GM23338 (cell line): ENCODE data around the gene QRICH2. TPM values are rescaled to one million over a fixed set of nuclear protein-coding genes. Genes with fewer than 3 reads are reported as not detected.

Source experiments
- ATAC-seq: fragments of 200-7000 bp; cut with Tn5 transposase; 3 replicates; pipeline ENCODE4 v1.9.1; 2020
- DNase-seq: peaks from one replicate; pipeline ENCODE4 v3.0.0-alpha.2; 2015; ENCODE audit warnings: low spot score
- H2AFZ ChIP-seq: fragments of 200-600 bp; sonication (generic); 2 replicates; pipeline ENCODE4 v1.8.0; 2016; ENCODE audit warnings: antibody characterized with exemption, mild to moderate bottlenecking, moderate library complexity
- H3F3A ChIP-seq: fragments of 200-600 bp; sonication (generic); replicated peaks from 2 replicates; pipeline ENCODE4 v1.8.0; 2017; ENCODE audit warnings: antibody characterized with exemption, mixed run types, low read depth
- H3K27ac ChIP-seq: fragments of 200-600 bp; sonication (generic); 2 replicates; pipeline ENCODE4 v1.6.1; 2016; ENCODE audit warnings: low read depth
- H3K27me3 ChIP-seq: fragments of 200-600 bp; sonication (generic); 2 replicates; pipeline ENCODE4 v1.8.0; 2016; ENCODE audit warnings: mild to moderate bottlenecking, mixed run types, moderate library complexity; ENCODE audit not compliant: insufficient read depth
- H3K36me3 ChIP-seq: fragments of 200-600 bp; sonication (generic); 2 replicates; pipeline ENCODE4 v1.8.0; 2016; ENCODE audit warnings: mild to moderate bottlenecking; ENCODE audit not compliant: insufficient read depth
- H3K4me1 ChIP-seq: fragments of 200-600 bp; sonication (generic); 2 replicates; pipeline ENCODE4 v1.8.0; 2016; ENCODE audit warnings: mild to moderate bottlenecking, moderate library complexity; ENCODE audit not compliant: insufficient read depth
- H3K4me2 ChIP-seq: fragments of 200-600 bp; sonication (generic); 2 replicates; pipeline ENCODE4 v1.7.1; 2017; ENCODE audit warnings: mixed run types
- H3K4me3 ChIP-seq: fragments of 200-600 bp; sonication (generic); 2 replicates; pipeline ENCODE4 v1.6.1; 2016; ENCODE audit warnings: mixed run types
- H3K79me2 ChIP-seq: fragments of 200-600 bp; sonication (generic); replicated peaks from 2 replicates; pipeline ENCODE4 v1.8.0; 2017; ENCODE audit warnings: mild to moderate bottlenecking; ENCODE audit not compliant: insufficient read depth
- H3K9me2 ChIP-seq: fragments of 200-600 bp; sonication (generic); 2 replicates; pipeline ENCODE4 v1.8.0; 2017; ENCODE audit not compliant: insufficient read depth
- H4K20me1 ChIP-seq: fragments of 200-600 bp; sonication (generic); replicated peaks from 2 replicates; pipeline ENCODE4 v1.8.0; 2017; ENCODE audit warnings: mild to moderate bottlenecking; ENCODE audit not compliant: insufficient read depth
- H3K27ac Mint-ChIP-seq: 2 replicates; pipeline ENCODE4 v1.8.0; 2020; ENCODE audit warnings: inconsistent platforms, mild to moderate bottlenecking, moderate library complexity, mixed read lengths
- H3K27me3 Mint-ChIP-seq: 3 replicates; pipeline ENCODE4 v1.8.0; 2022; ENCODE audit warnings: low read depth, mild to moderate bottlenecking, moderate library complexity, mixed read lengths, inconsistent platforms; ENCODE audit not compliant: insufficient read depth, poor library complexity
- H3K36me3 Mint-ChIP-seq: 3 replicates; pipeline ENCODE4 v1.8.0; 2021; ENCODE audit warnings: low read depth, mild to moderate bottlenecking, inconsistent platforms, moderate library complexity, mixed read lengths
- H3K4me1 Mint-ChIP-seq: 3 replicates; pipeline ENCODE4 v1.8.0; 2020; ENCODE audit warnings: mild to moderate bottlenecking, inconsistent platforms, mixed read lengths
- H3K4me3 Mint-ChIP-seq: 3 replicates; pipeline ENCODE4 v1.8.0; 2021; ENCODE audit warnings: moderate library complexity, mild to moderate bottlenecking, inconsistent platforms, mixed read lengths
- H3K9me3 Mint-ChIP-seq: 3 replicates; pipeline ENCODE4 v1.8.0; 2020; ENCODE audit warnings: moderate library complexity, mild to moderate bottlenecking, inconsistent platforms, mixed read lengths
- CREB1 ChIP-seq: fragments of 250-450 bp; sonication (Bioruptor Pico); IDR thresholded peaks from 2 replicates; pipeline ENCODE4 v1.5.0; 2020; ENCODE audit warnings: low read depth, mild to moderate bottlenecking, moderate library complexity
- CTCF ChIP-seq, 2 experiments: fragments of 200-600 bp in 1 of 2; sonication (generic) in 1 of 2; conservative IDR thresholded peaks; 2 replicates each; pipeline versions ENCODE4 v1.5.1 to v1.6.1; 2016 to 2017; ENCODE audit warnings: antibody characterized with exemption in 2 of 2, low read depth in 2 of 2, mild to moderate bottlenecking in 2 of 2, moderate library complexity in 1 of 2
- EZH2 ChIP-seq: fragments of 200-600 bp; sonication (generic); IDR thresholded peaks from one replicate; pipeline ENCODE4 v1.8.0; 2017; ENCODE audit warnings: antibody characterized with exemption, mild to moderate bottlenecking, low read depth; ENCODE audit not compliant: unreplicated experiment
- EZH2phosphoT487 ChIP-seq: fragments of 200-600 bp; sonication (generic); IDR thresholded peaks from one replicate; pipeline ENCODE4 v1.8.1; 2018; ENCODE audit warnings: antibody characterized with exemption; ENCODE audit not compliant: unreplicated experiment
- JUNB ChIP-seq: IDR thresholded peaks from one replicate; pipeline ENCODE4 v1.6.1; 2016; ENCODE audit warnings: antibody characterized with exemption; ENCODE audit not compliant: unreplicated experiment
- NANOG ChIP-seq: IDR thresholded peaks from 2 replicates; pipeline ENCODE4 v1.6.1; 2016; ENCODE audit warnings: antibody characterized with exemption, borderline replicate concordance
- STAT1 ChIP-seq: IDR thresholded peaks from one replicate; pipeline ENCODE4 v1.6.1; 2016; ENCODE audit warnings: antibody characterized with exemption; ENCODE audit not compliant: unreplicated experiment
- ZNF114 ChIP-seq: fragments of 250-450 bp; sonication (Bioruptor Pico); IDR thresholded peaks from 2 replicates; pipeline ENCODE4 v1.5.0; 2020; ENCODE audit warnings: mild to moderate bottlenecking, moderate library complexity
- polyA plus RNA-seq: library from polyadenylated mRNA; unstranded; fragments of >200 nt; fragmentation: Nextera tagmentation; extraction: Ambion mirVana; gene quantifications from 2 replicates; pipeline ENCODE4 v1.2.1, GENCODE V29; 2016
- total RNA-seq: library from RNA; depleted of rRNA; stranded (reverse); fragments of >200 nt; shearing (Covaris generic); gene quantifications from 2 replicates; pipeline ENCODE4 v1.2.3, GENCODE V29; 2014
- TF ChIP-seq, protein P1 (sequence below): fragments of 250-450 bp; sonication (Bioruptor Pico); IDR thresholded peaks from 2 replicates; pipeline ENCODE4 v1.5.0; 2020; ENCODE audit warnings: mild to moderate bottlenecking, moderate library complexity
- TF ChIP-seq, protein P2 (sequence below): IDR thresholded peaks from one replicate; pipeline ENCODE4 v1.6.1; 2018; ENCODE audit warnings: antibody characterized with exemption; ENCODE audit not compliant: unreplicated experiment

Gene QRICH2
- total and polyA plus RNA-seq, 2 experiments from 2014 or later = 2.2 to 3.7 TPM

GRCh38 chr17:76234354-76234679, 73.8 kb downstream of the QRICH2 start:
- Histone ChIP-seq H3K79me2 (no peaks in the 10 kb centered on the region; the same call in 1 of the 2 replicates), H3K4me2 (no peak overlapping the region), H2AFZ (no peak overlapping the region), H3K36me3 (no peaks in the 10 kb centered on the region), H3K4me1 (no peaks in the 10 kb centered on the region), H4K20me1 (peaks cover 6% of the 10 kb centered on the region), H3F3A (no peaks in the 10 kb centered on the region), H3K4me3 (no peak overlapping the region), H3K27me3 (peaks cover 24% of the 10 kb centered on the region), H3K9me2 (no peaks in the 10 kb centered on the region), H3K27ac (no peak overlapping the region)
- TF ChIP-seq CREB1 (CRISPR knock-in tag) = no peak
- TF ChIP-seq, protein P1, sequence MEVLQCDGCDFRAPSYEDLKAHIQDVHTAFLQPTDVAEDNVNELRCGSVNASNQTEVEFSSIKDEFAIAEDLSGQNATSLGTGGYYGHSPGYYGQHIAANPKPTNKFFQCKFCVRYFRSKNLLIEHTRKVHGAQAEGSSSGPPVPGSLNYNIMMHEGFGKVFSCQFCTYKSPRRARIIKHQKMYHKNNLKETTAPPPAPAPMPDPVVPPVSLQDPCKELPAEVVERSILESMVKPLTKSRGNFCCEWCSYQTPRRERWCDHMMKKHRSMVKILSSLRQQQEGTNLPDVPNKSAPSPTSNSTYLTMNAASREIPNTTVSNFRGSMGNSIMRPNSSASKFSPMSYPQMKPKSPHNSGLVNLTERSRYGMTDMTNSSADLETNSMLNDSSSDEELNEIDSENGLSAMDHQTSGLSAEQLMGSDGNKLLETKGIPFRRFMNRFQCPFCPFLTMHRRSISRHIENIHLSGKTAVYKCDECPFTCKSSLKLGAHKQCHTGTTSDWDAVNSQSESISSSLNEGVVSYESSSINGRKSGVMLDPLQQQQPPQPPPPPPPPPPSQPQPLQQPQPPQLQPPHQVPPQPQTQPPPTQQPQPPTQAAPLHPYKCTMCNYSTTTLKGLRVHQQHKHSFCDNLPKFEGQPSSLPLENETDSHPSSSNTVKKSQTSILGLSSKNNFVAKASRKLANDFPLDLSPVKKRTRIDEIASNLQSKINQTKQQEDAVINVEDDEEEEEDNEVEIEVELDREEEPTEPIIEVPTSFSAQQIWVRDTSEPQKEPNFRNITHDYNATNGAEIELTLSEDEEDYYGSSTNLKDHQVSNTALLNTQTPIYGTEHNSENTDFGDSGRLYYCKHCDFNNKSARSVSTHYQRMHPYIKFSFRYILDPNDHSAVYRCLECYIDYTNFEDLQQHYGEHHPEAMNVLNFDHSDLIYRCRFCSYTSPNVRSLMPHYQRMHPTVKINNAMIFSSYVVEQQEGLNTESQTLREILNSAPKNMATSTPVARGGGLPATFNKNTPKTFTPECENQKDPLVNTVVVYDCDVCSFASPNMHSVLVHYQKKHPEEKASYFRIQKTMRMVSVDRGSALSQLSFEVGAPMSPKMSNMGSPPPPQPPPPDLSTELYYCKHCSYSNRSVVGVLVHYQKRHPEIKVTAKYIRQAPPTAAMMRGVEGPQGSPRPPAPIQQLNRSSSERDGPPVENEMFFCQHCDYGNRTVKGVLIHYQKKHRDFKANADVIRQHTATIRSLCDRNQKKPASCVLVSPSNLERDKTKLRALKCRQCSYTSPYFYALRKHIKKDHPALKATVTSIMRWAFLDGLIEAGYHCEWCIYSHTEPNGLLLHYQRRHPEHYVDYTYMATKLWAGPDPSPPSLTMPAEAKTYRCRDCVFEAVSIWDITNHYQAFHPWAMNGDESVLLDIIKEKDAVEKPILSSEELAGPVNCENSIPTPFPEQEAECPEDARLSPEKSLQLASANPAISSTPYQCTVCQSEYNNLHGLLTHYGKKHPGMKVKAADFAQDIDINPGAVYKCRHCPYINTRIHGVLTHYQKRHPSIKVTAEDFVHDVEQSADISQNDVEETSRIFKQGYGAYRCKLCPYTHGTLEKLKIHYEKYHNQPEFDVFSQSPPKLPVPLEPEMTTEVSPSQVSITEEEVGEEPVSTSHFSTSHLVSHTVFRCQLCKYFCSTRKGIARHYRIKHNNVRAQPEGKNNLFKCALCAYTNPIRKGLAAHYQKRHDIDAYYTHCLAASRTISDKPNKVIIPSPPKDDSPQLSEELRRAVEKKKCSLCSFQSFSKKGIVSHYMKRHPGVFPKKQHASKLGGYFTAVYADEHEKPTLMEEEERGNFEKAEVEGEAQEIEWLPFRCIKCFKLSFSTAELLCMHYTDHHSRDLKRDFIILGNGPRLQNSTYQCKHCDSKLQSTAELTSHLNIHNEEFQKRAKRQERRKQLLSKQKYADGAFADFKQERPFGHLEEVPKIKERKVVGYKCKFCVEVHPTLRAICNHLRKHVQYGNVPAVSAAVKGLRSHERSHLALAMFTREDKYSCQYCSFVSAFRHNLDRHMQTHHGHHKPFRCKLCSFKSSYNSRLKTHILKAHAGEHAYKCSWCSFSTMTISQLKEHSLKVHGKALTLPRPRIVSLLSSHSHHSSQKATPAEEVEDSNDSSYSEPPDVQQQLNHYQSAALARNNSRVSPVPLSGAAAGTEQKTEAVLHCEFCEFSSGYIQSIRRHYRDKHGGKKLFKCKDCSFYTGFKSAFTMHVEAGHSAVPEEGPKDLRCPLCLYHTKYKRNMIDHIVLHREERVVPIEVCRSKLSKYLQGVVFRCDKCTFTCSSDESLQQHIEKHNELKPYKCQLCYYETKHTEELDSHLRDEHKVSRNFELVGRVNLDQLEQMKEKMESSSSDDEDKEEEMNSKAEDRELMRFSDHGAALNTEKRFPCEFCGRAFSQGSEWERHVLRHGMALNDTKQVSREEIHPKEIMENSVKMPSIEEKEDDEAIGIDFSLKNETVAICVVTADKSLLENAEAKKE (CRISPR knock-in tag) = no peak
- TF ChIP-seq EZH2phosphoT487 = no peak
- TF ChIP-seq EZH2 = no peak
- no peak for TF ChIP-seq JUNB
- no peak for TF ChIP-seq NANOG
- no peak for TF ChIP-seq ZNF114 (CRISPR knock-in tag)
- TF ChIP-seq, protein P2, sequence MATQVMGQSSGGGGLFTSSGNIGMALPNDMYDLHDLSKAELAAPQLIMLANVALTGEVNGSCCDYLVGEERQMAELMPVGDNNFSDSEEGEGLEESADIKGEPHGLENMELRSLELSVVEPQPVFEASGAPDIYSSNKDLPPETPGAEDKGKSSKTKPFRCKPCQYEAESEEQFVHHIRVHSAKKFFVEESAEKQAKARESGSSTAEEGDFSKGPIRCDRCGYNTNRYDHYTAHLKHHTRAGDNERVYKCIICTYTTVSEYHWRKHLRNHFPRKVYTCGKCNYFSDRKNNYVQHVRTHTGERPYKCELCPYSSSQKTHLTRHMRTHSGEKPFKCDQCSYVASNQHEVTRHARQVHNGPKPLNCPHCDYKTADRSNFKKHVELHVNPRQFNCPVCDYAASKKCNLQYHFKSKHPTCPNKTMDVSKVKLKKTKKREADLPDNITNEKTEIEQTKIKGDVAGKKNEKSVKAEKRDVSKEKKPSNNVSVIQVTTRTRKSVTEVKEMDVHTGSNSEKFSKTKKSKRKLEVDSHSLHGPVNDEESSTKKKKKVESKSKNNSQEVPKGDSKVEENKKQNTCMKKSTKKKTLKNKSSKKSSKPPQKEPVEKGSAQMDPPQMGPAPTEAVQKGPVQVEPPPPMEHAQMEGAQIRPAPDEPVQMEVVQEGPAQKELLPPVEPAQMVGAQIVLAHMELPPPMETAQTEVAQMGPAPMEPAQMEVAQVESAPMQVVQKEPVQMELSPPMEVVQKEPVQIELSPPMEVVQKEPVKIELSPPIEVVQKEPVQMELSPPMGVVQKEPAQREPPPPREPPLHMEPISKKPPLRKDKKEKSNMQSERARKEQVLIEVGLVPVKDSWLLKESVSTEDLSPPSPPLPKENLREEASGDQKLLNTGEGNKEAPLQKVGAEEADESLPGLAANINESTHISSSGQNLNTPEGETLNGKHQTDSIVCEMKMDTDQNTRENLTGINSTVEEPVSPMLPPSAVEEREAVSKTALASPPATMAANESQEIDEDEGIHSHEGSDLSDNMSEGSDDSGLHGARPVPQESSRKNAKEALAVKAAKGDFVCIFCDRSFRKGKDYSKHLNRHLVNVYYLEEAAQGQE = no peak
- no peak for TF ChIP-seq STAT1
- TF ChIP-seq CTCF (conservative IDR thresholded peaks at IDR 0.05; ENCODE audit: low read depth in 2 of 2) = no peak
- no peak for ATAC-seq
- no peaks in the 10 kb centered on the region for H3K9me3 Mint-ChIP-seq
- H3K36me3 Mint-ChIP-seq = no peaks in the 10 kb centered on the region
- DNase-seq = no peak
- peaks cover 2% of the 10 kb centered on the region; the same call in 2 of the 3 replicates for H3K4me1 Mint-ChIP-seq
- no peak overlapping the region for H3K27ac Mint-ChIP-seq
- peaks cover 13% of the 10 kb centered on the region for H3K27me3 Mint-ChIP-seq
- no peak overlapping the region for H3K4me3 Mint-ChIP-seq
